SKM-1 (cell line): ENCODE results near the gene ARHGAP22.

Experiments
- DNase-seq: peaks from one replicate; lab custom pipeline; 2025; ENCODE audit not compliant: unreplicated experiment; lab: John Stamatoyannopoulos, UW

ARHGAP22 gene

DNA sequence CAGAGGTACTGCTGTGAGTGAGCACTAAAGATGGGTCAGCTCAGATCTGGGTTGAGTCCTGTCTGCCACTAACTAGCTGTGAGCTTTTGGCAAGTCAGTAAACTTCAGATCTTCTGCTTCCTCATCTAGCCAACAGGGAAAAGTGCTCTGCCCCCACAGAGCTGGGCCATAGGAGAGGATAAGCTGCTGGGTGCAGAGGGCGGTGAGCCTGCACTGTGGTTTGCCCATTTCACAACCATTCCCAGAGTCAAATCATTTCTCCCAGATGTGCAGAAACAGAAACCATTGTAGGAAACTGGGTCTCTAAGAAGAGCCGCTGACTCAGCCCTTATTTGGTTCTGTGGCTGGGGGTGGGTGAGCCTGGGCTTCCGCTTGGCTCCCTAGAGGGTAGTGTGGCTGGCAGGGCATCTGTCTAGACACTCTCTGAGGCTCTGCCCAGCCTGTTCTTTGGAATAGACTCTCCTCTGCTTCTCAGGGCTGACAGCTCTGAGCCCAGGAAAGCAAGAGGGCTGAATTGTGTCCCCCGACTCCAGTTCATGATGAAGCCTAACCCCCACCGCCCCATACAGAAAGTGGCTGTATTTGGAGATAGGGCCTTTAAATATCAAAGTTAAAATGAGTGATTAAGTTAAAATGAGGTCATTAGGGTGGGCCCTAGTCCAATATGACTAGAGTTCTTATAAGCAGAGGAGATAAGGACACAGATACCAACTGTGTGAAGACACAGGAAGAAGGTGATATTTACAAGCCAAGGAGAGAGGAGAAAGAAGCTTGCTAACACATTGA lies 29.5 kb upstream of the ARHGAP22 start:
- peak; percentile 83 for DNase-seq

DNA sequence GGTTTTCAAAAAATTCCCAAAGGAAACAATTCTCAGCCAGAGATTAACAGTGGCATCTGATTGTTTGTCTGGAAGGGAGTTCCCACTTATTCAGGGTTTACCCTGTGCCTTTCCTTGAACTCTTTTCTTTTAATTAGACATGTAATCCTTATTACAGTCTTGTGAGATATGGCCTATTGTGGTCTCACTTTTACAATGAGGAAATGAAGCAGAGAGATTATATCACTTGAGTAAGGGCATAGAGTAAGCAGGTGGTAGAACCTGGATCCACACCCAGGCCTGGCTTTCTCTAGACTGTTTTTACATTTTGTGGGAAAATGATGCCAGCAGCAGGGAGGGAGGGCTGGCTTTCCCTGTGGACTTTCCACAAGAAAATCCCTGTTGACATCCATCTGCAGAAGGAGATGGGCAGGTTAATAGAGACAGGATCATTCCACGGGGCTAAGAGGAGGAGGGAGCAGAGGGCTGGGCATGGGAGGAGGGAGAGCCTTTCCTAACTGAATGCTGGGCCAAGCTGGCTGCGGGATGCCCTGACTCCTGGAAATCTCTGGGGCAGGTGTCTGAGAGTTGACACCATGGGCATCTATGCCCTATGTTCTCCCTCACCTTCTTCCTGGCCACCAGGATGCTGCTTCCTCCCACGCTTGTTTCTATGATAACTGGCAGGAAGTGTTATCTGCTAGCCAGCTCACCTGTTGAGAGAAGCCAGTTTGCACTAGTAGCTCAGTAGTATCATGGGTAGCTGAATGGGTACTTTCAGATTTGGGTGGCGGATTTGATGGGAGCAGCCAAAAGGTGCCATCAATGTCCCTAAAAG lies 28.7 kb upstream of the ARHGAP22 start:
- DNase-seq: no peak

DNA sequence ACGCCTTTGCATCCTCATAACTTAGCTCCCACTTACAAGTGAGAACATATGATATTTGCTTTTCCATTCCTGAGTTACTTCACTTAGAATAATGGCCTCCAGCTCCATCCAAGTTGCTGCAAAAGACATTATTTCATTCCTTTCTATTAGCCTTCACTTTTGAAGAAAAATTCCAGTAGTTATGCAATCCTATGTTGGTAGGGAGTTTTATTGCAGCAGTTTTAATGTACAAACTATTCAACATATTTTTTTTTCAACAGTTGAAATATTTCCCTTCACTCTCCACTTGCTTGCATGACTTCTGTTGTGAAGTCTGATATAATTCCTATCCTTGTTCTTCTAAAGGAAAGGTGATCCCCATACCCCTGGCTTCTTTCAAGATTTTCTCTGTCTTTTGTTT lies 27.3 kb upstream of the ARHGAP22 start:
- no peak for DNase-seq

DNA sequence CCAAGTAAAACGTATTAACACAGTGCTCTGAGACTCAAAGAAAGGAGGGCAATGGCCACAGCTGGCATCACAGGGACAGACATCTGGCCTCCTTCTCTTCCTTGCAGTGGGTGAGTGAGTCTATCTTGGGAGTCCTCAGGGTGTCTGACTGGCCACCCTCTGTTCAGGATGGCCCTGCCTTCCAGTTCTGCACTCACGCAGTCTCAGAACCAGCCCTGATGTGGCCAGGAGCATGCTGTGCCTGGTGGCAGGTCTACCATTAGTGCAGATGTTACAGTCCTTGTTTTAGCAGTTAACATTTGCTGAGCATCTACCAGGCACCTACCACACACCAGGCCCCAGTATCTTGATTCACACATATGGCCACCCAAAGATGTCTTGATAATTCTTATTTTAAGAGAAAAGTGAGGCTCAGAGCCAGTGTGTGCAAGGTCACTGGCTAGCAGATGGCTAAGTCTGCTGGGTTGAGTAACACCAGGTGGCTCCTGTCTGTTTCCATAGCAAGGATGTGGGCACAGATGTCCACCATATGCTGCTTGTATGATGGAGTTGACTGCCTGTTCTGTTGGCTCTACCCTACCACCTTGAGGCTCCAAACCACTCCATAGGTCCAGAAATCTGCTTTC lies 23.2 kb upstream of the ARHGAP22 start:
- DNase-seq: no peak

DNA sequence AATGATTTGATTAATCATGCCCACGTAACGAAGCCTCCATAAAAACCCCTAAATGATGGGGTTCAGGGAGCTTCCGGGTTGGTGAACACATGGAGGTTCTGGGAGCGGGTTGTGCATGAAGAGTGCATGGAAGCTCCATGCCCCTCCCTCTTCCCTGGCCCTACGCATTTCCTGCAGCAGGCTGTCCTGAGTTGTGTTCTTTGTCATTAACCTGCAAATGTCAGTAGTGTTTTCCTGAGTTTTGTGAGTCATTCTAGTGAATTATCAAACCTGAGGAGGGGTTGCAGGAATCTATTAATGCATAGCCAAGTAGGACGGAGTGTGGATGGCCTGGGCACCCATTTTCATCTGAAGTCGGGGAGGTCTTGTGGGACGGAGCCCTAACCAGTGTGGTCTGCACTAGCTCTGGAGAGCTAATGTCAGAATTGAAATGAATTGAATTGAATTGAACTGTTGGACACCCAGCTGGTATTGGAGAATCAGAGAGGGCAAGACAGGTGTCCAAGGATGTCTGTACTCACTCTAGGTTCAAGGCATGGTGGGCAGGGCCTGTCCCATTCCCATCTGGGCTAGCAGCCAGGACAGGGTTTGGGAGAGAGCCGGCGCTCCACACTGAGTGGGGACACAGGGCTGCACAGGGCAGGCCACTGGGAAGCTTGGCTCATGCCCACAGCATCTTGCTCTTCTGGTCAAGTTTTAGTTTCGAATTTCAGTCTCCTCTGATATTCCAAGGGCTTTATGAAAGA lies 22.3 kb upstream of the ARHGAP22 start:
- DNase-seq: no peak

DNA sequence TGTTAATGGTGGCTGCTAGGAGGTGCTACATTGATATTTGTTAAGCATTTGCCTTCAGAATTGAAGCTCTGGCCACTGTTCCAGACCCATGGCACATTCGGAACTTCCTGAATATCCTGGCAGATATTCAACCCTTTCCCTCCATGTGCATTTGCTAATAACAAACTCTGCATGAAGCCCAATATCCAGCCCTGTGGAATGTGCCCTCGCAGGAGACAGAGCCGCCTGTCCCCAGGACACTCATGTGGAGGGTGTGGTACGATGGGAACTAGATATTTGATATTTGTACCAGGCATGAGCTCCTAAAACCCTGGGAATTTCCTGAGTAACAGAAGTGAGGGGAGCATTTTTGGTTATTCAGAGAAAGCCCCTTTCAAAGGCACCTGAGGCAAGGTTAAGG lies 21.6 kb upstream of the ARHGAP22 start:
- DNase-seq: no peak

DNA sequence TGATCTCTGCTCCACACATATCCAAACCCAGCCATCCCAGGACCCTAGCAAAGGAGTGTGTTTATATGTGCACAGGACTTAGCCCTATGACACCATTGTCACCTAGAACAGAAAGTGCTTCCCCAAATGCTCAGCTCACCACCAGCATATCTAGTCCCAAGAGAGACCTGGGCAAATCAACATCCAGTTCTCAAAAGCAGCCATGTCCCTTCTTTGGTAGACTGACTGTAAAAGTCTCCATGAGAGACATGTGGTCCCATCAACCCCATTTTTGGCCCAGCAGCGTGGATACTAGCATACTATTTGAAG lies 20.9 kb upstream of the ARHGAP22 start:
- DNase-seq: no peak

DNA sequence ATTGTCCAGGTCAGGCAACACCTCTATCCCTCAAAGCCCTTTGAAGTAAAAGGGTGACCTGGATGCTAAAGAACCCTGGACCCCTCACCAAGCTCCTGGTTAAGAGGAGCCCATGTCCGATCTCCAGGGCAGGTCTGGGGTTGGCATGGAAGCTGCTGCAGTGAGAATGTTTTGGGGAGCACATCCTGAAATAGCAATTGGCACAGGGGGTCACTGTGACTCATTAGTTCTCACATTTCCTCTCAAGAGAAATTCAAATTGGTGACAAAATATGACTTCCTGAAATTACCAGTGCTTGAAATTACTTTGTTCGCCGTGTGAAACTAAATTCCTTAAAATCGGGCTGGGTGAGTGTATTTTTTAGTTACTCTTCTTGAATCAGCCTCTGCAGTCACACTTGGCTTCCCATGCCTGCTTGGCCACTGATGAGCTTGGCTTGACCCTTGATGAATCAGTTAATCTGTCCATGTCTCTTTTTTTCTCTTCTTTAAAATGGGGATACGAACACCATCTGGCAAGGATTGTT lies 18.8 kb upstream of the ARHGAP22 start:
- no peak for DNase-seq

DNA sequence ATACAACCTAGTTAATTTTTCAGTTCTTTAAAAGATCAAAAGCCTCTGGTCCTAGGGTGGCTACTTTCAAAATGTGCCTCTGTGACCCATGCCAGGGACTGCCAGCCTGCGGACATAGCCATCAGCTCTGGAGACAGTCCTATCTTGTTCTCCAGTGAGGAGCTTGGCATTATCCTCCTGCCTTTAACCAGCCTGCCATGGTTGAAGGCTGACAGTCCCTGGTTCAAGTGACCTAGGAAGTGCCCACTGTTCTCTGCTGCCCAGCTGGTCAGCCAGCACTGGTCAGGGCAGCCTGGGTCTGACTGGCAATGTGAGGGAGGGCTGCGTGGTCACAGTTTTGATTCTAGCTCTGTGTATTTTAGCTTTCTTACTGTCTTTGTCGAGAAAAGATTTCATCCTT lies 18.1 kb upstream of the ARHGAP22 start:
- DNase-seq: no peak

DNA sequence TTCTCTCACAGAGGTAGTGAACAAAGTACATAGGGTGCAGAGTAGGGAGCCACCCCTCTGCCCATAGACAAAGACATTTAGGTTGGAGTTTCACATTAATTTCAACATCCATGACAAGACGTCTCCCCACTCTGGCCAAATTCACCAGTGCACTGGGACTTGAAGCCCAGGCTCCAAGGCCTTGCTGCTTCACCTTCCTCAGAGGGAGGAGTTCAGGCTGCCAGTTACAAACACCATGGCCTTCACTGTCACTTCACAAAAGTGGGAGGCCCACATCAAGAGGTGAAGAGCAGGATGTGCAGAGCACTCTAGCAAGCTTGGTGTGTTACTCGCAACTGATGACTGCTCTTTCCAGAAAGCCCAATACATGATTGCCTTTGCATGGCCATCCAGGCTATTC lies 15.8 kb upstream of the ARHGAP22 start:
- DNase-seq: no peak

DNA sequence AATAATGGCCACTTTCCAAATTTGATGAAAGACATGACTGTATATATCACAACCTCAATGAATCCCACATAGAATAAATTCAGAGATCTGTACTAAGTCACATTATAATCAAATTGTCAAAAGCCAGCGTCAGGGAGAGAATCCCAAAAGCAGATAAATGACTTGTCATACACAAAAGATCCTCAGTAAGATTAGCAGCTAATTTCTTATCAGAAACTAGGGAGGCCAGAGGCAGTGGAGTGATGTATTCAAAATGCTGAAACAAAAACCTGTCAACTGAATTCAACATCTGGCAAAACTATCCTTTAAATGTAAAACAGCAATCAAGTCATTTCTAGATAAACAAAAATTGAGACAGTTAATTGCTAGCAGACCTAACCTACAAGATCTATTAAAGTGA lies 11.6 kb upstream of the ARHGAP22 start:
- DNase-seq: no peak

DNA sequence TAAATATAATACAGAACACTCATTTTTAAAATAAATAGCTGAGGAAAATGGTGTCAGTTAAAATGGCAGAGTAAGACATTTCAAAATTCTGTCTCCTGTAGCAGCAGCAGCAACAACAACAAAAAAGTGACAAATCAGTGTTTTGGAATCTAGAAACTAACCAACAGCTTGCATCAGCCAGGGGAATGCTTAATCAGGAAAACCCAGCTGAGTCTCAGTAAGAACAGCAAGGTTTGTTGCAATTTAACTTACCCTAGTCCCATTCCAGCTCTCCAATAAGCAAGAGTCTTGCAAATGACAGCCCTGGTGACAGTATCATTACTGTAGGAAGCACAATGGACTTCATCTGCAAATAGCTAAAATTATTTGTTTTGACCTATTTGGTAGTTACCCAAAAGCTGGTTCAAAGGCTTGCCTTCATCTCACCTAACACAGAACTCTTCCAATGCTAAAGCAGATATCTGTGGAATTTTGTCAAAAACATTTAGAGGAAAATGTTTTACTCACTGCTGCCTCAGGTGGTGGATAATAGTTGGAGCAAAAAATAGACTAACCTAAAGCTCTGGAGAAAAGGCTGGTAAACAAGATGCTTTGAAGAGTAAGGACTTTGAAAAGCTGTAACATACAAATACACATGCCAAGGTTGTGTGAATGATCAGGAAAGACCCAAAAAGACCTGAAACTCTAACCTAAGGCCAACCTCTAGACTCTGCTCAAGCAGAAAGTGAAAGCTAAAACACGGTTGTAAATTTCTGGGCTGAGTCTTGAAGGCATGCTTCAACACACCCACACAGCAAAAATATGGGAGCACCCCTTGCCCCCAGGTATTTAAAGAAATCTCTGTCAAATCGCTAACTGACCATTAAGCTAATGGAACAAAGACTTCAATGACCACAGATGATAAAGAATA lies 9.9 kb upstream of the ARHGAP22 start:
- DNase-seq: no peak

DNA sequence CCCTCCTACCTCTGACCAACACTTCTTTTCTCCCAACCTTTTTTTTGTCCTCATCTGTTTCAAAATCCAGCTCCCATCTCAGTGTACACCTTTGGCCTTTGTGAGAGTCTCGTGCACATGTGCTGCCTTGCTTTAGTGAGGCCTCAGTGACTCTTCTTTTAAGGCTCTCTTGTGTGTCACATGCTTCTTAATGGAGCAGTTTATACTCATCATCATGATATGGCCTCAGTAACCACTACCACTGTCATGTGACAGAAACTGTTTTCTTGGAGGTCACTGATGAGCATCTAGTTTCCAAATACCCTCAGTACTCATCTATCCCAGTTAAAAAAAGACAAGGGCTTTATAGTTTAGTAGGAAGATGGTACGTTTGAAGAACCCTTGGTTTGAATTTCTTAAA lies 8.1 kb upstream of the ARHGAP22 start:
- DNase-seq: no peak

DNA sequence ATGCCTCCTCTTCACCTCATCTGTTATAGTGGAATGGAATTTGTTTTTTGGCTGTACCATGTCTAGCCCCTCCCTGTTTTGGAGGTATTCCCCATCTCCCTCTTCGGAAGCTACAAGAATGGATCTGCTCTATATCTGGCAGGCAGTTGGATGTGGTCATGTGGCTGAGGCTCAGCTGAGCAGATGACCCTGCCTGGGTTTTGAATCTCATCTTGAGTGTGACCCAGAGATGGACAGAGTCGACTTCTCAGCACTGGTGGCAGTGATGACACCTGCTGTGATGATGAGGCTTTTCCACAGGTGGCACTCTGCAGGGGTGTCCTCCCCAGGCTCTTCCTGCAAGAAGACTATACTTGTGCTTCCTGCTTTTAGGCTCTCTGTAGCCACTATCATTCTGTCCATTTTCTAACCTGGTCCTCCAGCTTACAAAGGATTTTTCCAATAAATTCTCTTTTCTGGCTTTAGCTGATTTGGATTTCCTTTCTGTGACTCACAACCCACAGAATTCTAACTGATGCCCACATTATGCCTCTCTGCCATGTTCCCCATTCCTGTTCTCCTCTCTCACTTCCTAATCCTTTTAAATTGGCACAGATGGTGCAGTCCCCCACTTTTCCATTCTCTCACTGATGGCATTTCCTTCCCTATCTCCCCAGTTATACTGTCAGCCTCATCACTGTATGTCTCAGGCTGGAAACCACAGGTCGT lies 7.5 kb upstream of the ARHGAP22 start:
- no peak for DNase-seq

DNA sequence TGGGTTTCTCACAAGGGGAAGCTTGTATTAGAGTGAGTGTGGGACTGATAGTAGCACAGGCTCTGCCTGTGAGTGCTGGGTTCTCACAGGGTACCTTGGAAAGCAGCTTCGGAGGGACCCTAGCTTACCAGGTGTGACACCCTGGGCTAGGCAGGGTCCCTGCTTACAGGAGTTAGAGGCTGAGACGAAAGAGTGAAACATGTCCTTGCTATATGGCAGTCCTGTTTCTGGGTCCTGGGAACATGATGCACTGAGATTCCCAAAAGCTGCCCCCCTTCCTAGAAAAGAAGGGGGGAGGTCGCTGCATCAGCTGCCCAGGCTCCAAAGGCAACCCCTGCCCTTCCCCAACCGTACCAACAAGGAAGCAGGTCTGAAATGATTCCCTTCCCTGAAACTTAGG lies 6.3 kb upstream of the ARHGAP22 start:
- no peak for DNase-seq

DNA sequence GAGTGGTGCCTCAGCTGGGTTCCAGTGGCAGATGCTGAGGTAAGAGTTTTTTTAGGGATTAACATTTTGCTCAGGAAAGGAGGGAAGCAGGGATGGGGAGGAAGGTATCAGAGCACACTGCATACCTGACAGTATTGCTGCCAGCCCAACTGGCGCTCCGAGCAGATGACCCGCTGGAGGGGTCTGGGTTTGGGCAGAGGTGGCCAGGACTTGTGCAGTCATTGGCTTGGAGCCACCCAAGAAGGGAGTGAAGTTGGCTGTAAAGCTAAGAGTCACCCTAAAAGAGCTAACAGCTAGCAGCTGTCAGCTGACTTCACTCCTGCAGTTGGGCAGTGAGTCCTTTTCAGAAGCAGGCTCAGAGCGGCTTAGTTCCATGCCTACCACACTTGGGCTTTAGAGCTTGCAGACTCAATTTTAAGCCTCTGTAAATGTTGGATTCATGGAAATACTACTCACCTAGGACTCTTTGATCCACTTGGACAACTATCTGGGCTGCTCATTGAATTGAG lies 5.8 kb upstream of the ARHGAP22 start:
- no peak for DNase-seq

DNA sequence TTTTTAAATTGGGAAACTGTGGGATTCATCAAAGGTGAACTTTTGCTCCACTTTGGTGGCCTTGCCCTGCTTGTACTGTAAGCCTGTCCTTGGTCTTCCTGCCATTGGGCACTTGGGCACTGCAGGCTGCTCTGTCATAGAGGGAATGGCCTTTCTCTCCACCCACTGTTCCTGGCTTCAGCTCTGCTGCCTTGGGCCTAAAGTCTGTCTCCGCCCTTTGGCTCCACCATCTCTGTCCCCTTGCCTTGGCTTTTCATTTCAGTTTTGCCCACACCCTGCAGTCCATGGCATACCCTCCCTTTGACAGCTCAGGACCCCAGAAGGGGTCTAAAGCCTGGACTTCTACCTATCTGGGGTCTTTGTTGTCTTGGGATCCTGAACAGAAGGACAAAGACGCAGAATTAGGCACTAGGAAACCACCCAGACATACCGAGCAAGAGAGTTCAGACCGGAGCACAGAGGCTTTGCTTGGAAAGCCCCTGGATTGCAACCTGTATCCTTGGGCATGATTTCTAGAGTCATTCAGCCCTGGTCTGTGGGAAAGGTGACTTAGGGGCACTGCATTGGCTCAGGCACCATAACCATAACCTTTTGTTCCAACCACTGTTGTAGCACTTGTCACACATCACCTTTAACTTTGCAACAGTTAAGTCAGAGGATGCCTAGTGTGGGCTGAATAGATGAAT lies 5.2 kb upstream of the ARHGAP22 start:
- DNase-seq: no peak

DNA sequence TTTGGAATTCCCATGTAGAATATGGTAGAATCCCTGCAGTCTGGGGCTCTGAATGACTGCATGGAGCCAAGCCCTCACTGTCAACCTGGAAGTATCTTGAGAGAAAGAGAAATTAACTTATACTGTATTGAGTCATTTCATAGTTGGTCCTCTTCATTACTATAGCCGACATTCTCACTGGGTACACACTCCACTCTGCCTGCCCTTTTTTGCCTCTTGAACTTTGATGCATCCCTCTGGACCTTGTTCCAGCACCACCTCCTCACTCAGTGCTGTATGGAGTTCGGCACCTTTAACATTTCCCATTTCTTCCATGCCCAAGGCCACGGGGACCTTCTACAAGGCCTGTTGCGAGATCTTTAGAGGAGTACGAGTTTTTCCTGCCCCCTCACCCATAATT lies 4.6 kb upstream of the ARHGAP22 start:
- DNase-seq: no peak

DNA sequence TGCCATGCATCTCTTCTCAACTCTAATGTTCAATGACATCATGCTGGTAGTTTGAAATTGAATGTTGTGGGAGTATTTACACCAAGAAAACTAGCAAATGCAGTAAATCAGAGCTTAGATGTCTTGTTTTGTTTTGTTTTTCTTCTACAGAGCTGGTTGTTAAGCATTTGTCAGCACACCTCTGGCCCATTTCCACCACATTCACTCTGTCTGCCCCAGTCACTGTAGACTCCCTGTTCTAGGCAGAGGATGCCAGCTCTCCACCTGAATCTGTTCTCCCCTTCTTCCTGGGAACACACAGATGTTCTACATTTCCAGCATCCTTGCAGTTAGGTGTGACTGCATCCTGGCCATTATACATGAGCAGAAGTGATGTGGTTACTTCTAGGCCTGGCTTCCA lies 4.1 kb upstream of the ARHGAP22 start:
- DNase-seq: no peak
